Subcutaneous abdominal adipose tissue (tissue), 5 donors: ENCODE data around the gene BCL11A.

Source experiments
- H3K27ac ChIP-seq: one replicate; pipeline ENCODE4 v1.7.0; 2013; ENCODE audit warnings: low read depth, mild to moderate bottlenecking, inconsistent platforms, low read length, moderate library complexity
- H3K27me3 ChIP-seq, 5 donors: one replicate each; pipeline ENCODE4 v1.7.0; 2013; ENCODE audit warnings: low read length in 5 of 5, inconsistent platforms in 1 of 5; ENCODE audit not compliant: control insufficient read depth in 5 of 5, insufficient read depth in 4 of 5
- H3K36me3 ChIP-seq, 5 donors: one replicate each; pipeline ENCODE4 v1.7.0; 2013; ENCODE audit warnings: low read length in 5 of 5; ENCODE audit not compliant: control insufficient read depth in 5 of 5, insufficient read depth in 5 of 5
- H3K4me1 ChIP-seq, 5 donors: one replicate each; pipeline ENCODE4 v1.7.0; 2013; ENCODE audit warnings: low read length in 5 of 5, mild to moderate bottlenecking in 3 of 5, moderate library complexity in 1 of 5; ENCODE audit not compliant: control insufficient read depth in 5 of 5, insufficient read depth in 5 of 5
- H3K4me3 ChIP-seq, 5 donors: one replicate each; pipeline ENCODE4 v1.7.0; 2013; ENCODE audit warnings: low read length in 5 of 5, low read depth in 1 of 5
- H3K9ac ChIP-seq, 5 donors: one replicate each; pipeline ENCODE4 v1.7.0; 2013; ENCODE audit warnings: low read length in 5 of 5, mild to moderate bottlenecking in 4 of 5, moderate library complexity in 3 of 5
- H3K9me3 ChIP-seq, 5 donors: one replicate each; pipeline ENCODE4 v1.7.0; 2013; ENCODE audit warnings: low read length in 5 of 5; ENCODE audit not compliant: control insufficient read depth in 5 of 5
- donor health status: healthy.
- donor health status: healthy.
- donor health status: healthy.
- donor health status: healthy.
- donor health status: healthy.

The BCL11A gene

DNA sequence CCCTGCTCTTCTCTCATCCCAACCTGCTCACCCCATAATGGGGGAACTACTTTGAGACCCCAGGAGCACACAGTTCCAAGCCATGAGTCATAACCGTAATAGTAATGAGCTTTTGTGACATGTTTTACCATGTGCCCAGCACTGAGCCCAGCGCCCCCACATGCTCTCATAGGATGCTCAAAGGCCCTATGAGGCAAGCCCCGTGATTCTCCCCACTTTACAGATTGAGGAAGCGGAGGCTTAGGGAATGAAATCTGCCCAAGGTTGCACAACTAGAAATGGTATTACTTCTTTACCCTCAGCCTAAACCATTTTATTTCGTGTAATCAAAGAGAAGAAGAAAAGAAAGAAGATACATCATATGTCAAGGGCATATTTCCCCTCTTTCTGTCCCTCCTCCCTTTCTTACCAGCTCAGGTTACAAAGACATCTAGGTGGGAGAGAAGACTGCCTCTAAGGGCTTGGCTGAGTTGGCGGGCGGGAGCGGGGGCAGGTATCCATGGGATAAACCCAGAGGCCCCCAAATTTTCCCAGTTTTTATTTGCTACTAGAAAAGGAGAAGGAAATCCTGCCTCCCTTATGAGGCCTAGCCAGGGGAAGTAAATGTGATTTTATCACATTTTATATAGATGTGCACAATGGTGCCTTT lies 24.2 kb downstream of the BCL11A start:
- Histone ChIP-seq H3K4me3 (no peak overlapping the region), H3K9ac (no peak overlapping the region), H3K36me3 (no peaks in the 10 kb centered on the region), H3K27ac (no peak overlapping the region), H3K4me1 (peaks cover 0 to 9% (median 0%) of the 10 kb centered on the region in 5 donors), H3K9me3 (no peaks in the 10 kb centered on the region), H3K27me3 (peaks cover 14 to 45% (median 32%) of the 10 kb centered on the region in 5 donors)

DNA sequence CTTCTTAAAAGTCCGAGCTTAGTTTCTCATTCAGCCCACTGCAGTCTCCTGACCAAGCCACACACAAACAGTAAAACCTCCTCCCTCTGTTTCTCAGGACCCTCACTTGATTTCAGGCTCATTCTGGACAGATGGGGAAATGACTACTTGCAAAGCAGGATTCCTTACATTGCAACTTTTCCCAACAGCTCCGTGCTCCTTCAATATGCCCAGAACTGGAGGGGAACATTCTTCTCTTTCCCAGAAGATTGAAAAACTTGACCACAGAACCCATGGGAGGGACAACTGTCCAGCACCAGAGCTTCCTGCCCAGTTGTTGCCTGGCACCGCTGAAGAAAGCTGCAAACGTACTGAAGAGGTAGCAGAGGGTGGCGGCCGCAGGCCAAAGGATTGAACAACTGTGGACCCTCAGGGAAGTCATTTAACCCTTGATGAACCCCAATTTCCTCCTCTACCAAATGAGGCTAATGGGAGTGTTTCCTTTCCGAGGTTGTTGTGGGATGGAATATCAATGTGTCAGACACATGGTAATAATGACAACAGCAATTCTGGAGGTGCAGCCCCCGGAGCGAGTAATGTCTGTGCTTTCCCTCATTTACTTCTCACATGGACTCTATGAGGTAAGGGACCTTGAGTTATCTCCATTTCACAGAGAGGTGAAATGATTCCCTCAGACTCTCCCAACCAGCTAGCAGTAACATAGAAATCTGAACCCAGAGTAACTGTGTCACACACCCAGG lies 25.0 kb downstream of the BCL11A start:
- peaks cover 14 to 40% (median 24%) of the 10 kb centered on the region in 5 donors for H3K27me3 ChIP-seq
- H3K4me1 ChIP-seq: peaks cover 0 to 9% (median 0%) of the 10 kb centered on the region in 5 donors
- H3K9ac ChIP-seq: no peak overlapping the region
- H3K9me3 ChIP-seq: no peaks in the 10 kb centered on the region
- no peak overlapping the region for H3K27ac ChIP-seq
- H3K36me3 ChIP-seq: no peaks in the 10 kb centered on the region
- H3K4me3 ChIP-seq: no peak overlapping the region

DNA sequence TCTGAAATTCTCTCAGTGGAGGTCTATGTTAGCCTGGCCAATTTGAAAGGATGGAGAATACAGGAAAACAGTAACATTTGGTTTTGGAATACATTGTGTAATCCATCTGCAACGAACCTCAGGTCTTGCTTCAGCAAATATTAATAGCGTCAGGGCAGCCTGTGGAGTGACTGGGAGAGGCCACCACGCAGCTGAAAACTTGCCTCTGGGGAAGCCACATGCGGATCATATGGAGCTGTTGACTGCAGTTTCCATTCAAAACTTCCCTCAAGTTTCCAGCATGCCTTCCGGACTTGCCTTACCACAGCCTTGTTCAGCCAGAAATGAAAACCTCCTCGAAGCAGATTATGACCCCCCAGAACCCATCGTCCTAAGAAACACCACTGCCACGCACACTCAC lies 25.7 kb downstream of the BCL11A start:
- Histone ChIP-seq H3K4me3 (no peak overlapping the region), H3K9me3 (no peaks in the 10 kb centered on the region), H3K27me3 (peaks cover 13 to 35% (median 18%) of the 10 kb centered on the region in 5 donors), H3K9ac (no peak overlapping the region), H3K36me3 (no peaks in the 10 kb centered on the region), H3K4me1 (peaks cover 0 to 9% (median 0%) of the 10 kb centered on the region in 5 donors), H3K27ac (no peak overlapping the region)

DNA sequence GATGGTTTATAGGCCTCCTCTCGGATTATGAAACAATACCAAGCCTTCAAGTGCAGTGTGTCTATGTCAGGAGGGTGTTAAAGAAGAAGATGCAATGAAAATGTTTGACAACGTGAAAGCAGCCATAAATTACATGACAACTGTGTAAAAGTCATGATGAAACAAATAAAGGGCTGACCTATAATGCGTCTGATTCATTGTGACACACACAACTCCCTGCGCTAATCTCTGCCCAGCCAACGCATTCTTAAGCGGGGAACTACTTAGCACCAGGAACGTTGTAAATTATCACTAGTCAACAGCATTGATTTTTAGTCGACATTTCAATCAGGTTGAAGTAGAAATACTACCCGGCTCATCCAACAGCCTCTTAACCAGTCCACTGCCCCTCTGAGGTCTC lies 26.8 kb downstream of the BCL11A start:
- Histone ChIP-seq H3K4me1 (peaks cover 0 to 9% (median 0%) of the 10 kb centered on the region in 5 donors), H3K27me3 (peaks cover 7 to 30% (median 11%) of the 10 kb centered on the region in 5 donors), H3K27ac (no peak overlapping the region), H3K9me3 (no peaks in the 10 kb centered on the region), H3K36me3 (no peaks in the 10 kb centered on the region), H3K4me3 (no peak overlapping the region), H3K9ac (no peak overlapping the region)

DNA sequence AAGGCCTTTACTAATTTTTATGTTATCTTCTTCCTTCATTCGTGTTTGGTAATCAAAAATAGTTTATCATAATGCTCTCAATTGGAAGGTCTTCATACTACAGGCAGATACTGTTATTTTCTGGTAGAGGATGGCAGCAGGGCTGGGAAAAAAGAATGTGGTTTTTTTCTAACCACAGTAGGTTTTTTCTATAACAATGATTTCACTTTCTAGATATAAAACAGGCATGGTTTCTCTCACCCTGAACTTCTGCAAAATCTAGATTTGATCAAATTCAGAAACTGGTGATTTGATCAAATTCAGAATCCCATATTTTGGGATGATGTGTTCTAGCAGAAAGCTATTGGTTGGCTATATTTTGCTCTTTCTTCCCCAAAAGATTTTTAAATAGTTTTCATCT lies 27.6 kb downstream of the BCL11A start:
- Histone ChIP-seq H3K36me3 (no peaks in the 10 kb centered on the region), H3K9me3 (no peaks in the 10 kb centered on the region), H3K9ac (no peak overlapping the region), H3K4me3 (no peak overlapping the region), H3K4me1 (peaks cover 0 to 9% (median 0%) of the 10 kb centered on the region in 5 donors), H3K27ac (no peak overlapping the region), H3K27me3 (peaks cover 5 to 27% (median 9%) of the 10 kb centered on the region in 5 donors)

DNA sequence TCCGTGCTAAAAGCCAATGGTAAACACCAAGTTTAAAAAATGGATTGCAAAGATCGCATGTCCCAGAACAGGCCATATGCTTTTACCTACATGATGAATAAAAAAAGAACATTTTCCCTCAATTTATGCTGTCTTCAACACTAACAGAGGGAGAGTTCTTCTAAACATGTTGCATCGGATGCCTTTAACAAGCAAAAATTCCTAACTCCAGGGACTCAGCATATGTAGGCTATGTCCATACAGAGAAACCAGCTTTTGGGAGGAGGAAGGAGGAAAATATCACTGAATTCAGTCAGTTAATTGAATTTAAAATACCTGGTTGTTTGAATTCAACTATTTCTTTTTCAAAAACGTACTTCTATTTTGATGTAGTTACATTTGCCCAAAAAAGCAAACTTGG lies 28.6 kb downstream of the BCL11A start:
- H3K36me3 ChIP-seq: no peaks in the 10 kb centered on the region
- peaks cover 0 to 9% (median 0%) of the 10 kb centered on the region in 5 donors for H3K4me1 ChIP-seq
- H3K9ac ChIP-seq: no peak overlapping the region
- H3K4me3 ChIP-seq: no peak overlapping the region
- H3K9me3 ChIP-seq: no peaks in the 10 kb centered on the region
- no peak overlapping the region for H3K27ac ChIP-seq
- H3K27me3 ChIP-seq: peaks cover 1 to 19% (median 8%) of the 10 kb centered on the region in 5 donors

DNA sequence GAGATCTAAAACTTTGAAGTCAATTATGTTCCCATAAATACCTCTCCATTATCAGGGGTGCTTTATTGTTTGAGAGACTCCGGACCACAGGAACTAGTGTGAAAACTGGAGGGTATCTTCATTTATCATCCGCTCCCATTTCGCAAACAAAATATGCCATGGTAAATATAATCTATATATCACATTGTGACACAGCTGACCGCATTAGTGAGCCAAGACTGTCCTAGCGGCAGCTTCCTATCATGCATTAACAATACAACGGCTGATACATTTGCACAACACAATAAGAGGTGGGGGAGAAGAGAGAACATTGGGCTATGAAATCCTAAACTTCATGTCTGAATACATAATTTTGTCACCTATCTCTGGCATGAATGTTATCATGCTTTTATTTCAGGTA lies 29.5 kb downstream of the BCL11A start:
- Histone ChIP-seq H3K36me3 (no peaks in the 10 kb centered on the region), H3K27ac (no peak overlapping the region), H3K4me3 (no peak overlapping the region), H3K4me1 (peaks cover 0 to 9% (median 0%) of the 10 kb centered on the region in 5 donors), H3K9ac (no peak overlapping the region), H3K27me3 (peaks cover 0 to 17% (median 7%) of the 10 kb centered on the region in 5 donors), H3K9me3 (no peaks in the 10 kb centered on the region)

DNA sequence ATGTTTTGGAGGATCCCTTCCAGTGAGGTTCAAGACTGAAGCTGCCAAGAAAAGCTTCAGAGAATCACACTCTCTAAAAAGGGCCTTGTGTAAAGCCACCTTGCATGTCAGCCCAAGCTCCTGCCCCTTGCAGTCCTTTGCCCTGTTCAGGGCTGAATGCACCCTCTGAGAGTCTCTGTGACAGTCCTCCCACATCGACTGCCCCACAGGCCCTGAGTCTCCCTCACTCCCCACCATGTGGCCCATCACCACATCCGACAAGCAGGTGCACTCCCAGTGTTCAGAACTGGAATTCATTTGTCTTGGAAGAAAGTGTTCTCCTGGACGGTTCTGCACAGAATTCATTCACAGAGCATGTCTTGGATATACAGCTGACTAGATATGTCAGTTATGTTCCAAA lies 31.0 kb downstream of the BCL11A start:
- Histone ChIP-seq H3K9ac (no peak overlapping the region), H3K4me3 (no peak overlapping the region), H3K9me3 (no peaks in the 10 kb centered on the region), H3K27me3 (peaks cover 0 to 5% (median 1%) of the 10 kb centered on the region in 5 donors), H3K27ac (no peak overlapping the region), H3K36me3 (no peaks in the 10 kb centered on the region), H3K4me1 (no peaks in the 10 kb centered on the region)

DNA sequence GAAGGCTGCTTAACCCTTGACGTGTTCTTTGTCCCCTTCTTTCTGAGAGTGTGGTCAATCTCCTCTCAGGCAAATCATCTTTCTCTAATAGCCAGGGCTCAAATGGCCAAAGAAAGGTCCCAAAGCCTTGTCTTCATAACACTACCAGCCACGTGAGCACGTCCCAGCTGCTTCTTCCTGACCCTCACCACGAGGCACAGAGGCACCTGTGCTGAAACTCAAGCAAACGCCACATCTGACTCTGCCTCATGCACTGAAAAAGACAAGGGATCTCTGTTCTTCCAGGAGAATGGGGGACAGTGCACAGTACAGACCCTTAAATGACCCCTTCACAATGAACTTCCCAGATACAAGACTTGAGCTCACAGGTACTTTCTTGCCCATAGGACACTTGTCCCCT lies 31.8 kb downstream of the BCL11A start:
- no peak overlapping the region for H3K9ac ChIP-seq
- no peak overlapping the region for H3K27ac ChIP-seq
- no peak overlapping the region for H3K4me3 ChIP-seq
- no peaks in the 10 kb centered on the region for H3K36me3 ChIP-seq
- H3K27me3 ChIP-seq: no peaks in the 10 kb centered on the region
- H3K9me3 ChIP-seq: no peaks in the 10 kb centered on the region
- no peaks in the 10 kb centered on the region for H3K4me1 ChIP-seq

DNA sequence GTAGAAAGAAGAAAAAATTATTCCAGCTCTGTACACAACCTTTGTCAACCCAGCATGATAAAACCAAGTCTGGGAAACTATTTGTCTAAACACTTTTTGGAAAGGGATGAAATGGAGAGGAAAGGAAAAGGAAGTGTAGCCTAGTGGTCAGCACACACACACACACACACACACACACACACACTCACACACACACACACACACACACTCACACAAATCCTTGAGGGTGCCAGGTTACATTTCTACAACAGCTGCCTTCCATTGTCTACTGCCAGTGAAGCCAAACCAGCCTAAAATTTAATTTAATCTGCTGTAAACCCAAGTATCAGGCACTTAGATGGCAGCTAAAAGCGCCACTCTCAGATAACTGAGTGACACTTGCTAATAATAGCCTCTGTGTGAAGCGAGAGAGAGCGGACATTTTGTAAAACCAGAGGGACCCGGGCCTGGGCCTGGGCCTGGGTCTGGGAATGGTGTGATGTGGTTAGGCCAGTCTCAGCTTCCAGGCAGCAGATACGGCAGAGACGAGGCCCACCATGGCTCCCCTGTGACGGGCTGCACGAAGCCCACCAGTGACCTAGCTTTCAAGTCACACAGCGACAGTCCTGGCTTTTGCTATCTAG lies 32.4 kb downstream of the BCL11A start:
- Histone ChIP-seq H3K27me3 (no peaks in the 10 kb centered on the region), H3K36me3 (no peaks in the 10 kb centered on the region), H3K9ac (no peak overlapping the region), H3K4me1 (peaks cover 0 to 5% (median 4%) of the 10 kb centered on the region in 5 donors), H3K4me3 (no peak overlapping the region), H3K9me3 (no peaks in the 10 kb centered on the region), H3K27ac (no peak overlapping the region)
